GM18498 (cell line): ENCODE results near the gene KCNJ14.

Experiments
- ATAC-seq: cut with Tn5 transposase; IDR thresholded peaks from one replicate; pipeline ENCODE4 v1.9.1; 2021; ENCODE audit warnings: mild to moderate bottlenecking, moderate library complexity; ENCODE audit not compliant: unreplicated experiment

The KCNJ14 gene

DNA sequence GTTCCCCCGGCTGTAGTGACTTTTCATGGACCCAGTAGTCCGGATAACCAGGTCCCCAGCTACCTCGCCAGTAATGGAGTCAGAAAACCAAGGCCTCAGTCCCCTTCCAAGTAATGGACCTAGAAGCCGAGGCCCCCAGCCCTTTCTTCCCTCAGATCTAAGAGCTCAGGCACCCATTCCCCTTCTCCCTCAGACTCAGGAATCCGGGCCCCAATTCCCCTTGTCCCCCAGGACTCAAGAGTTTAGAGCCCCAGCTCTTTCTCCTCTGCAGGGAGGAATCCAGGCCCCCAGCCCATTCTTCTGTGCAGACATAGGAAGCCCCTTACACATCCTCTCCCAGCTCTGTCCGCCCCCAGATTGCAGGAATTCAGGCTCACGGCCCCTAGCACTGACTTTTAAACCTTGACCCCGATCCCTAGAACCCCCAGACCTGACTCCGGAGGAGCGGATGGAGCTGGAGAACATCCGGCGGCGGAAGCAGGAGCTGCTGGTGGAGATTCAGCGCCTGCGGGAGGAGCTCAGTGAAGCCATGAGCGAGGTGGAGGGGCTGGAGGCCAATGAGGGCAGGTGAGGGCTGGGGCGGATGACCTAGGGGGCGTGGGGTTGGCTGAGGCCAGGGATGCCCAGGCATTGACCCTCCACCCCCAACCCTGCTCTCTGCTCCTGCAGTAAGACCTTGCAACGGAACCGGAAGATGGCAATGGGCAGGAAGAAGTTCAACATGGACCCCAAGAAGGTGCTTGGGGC is 14.7 kb downstream of the KCNJ14 start:
- ATAC-seq: no peak

DNA sequence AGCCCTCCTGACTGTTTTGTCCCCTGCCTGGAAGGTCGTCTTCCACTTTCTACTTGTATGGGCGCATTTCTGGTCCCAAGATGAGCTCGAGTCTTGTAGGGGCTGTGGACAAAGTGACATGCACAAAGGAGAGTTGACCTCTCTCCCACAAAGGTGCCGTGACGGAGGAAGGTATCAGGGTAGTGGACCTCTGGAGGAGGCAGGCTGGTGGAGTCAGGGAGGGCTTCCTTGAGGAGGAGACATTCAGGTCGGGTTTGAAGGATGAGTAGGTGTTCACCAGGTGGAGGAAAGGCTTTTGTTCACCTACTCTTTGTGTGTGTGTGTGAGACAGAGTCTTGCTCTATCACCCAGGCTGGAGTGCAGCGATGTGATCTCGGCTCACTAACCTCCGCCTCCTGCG is 15.5 kb downstream of the KCNJ14 start:
- no peak for ATAC-seq

DNA sequence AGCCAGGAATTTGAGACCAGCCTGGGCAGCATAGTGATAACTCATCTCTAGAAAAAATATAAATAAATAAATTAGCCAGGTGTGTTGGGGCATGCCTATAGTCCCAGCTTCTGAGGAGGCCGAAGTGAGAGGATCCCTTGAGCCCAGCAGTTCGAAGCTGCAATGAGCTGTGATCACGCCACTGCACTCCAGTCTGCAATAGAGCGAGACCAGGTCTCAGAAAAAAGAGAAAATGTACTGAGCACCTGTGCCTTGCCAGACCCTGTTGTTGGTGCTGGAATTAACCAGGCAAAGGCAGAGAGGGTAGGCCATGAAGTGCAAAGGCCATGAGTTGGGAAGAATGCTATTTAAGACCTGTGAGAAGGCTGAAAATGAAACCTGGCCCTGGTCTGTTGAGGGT is 16.5 kb downstream of the KCNJ14 start:
- ATAC-seq: no peak

DNA sequence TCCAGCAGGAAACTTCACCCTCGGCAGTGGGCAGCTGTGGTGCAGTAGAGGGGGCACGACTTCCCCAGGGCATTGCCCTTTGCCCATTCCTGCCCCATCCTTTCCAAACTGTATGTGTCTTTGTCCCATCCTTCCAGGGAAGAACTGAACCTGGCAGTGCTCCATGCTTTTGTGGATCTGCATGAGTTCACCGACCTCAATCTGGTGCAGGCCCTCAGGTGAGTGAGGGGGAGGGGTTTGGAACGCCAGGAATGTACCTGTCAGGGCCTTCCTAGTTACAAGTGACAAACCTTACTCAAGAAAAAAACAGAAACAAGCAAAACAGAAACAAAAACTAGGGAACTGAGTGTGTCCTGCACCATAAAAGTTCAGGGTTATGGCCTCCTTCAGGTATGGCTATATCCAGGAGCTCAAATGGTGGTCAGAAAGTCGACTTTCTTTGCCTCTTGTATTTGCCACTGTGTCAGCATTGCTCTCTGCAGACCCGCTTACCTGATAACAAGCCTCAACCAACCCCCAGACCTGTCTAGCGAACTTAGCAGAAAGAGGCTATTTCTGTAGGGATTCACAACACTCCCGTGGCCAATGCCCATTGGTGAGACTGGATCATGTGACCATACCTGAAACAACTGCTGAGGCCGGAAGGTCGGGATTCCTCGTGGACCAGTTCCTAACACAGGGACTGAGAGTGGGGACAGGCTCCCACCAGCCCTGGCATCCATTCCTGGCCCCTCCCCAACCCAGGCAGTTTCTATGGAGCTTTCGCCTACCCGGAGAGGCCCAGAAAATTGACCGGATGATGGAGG is 18.0 kb downstream of the KCNJ14 start:
- ATAC-seq: no peak

DNA sequence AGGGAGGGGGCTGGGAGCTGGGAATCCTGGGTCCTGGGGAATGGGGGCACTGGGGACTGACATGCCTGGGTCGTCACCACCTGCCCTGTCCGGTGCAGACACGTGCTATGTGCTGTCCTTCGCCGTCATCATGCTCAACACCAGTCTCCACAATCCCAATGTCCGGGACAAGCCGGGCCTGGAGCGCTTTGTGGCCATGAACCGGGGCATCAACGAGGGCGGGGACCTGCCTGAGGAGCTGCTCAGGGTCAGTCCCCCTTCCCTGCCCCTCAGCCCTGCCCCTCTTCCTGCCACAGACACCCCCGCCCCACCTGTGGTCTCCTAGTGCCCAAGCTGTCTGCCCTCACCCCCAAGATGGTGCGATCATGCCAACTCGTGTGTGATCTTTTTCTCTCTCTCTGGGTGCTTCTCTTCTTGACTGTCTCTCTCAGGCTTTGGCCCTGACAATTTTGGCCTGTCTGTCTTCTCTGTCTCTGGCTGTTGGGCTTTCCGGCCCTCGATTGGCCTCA is 18.8 kb downstream of the KCNJ14 start:
- ATAC-seq: no peak

DNA sequence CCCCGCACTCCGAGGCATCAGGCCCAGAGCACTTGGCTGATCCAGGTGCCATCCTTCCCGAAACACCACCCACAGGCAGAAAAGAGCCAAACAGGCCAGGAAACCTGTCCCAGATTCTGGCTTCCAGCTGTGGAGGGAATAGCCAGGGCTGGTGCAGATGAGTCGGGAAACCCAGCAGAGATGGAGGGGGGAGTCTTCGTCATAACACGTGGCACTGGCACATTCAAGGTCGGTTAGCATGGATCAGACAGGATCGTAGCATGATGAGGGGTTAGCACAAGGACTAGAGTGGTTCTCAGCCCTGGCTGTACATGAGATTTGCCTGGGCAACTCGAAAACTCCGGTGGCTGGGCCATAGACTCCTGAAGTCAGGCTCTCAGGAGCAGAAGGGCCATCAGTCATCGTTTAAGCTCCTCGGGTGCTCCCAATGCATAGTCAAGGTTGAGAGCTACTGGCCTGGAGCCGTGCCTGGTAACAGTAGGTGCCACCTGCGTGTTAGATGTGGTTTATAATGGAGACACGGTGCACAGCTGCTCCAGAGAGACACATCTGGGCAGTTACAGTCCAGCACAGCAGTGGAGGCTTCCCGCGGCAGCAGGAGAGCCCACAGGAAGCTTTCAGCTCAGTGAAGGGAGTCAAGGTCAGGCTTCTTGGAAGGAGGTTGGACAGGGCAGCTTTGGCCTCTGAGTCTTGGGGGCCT is 20.1 kb downstream of the KCNJ14 start:
- no peak for ATAC-seq

DNA sequence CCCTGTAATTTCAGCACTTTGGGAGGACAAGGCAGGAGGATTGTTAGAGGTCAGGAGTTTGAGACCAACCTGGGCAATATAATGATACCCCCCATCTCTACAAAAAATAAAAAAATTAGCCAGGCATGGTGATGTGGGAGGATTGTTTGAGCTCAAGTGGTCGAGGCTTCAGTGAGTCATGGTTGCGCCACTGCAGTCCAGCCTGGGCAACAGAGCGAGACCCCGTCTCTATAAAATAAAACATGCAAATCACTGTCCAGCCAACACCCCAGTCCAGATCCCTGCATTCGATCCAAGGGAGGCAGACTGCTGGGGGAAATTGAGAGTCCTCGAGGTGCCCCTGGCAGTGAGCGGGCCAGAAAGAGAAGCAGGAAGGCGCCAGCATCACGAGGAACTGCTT is 20.8 kb downstream of the KCNJ14 start:
- no peak for ATAC-seq

DNA sequence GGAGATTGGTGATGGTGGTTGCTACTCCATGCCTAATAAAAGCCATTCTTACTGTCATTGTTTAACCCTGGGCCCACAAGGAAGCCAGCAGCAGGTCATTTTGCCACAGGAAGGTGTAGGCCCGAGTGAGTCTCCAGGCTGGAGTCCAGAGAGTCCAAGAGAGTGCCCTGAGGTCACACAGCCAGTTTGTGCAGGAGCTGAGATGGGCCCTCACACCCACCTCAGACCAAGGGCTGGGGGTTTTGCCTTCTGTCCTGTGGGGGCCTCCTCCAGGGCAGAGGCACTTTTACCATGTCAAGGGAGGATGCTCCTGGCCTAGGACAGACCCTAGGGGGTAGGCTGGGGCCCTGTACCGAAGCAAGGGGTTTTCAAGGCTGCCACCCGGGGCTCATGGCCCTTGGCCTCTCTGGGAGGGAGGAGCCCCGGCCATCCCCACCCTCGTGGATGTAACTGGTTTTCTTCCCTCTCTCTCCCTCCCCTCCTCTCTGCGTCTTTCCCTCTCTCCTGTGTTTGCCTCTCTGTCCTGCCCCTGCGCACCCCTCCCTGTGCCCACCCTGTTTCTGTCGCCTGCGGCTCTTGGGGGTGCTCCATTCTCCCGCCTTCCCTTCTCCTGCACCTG is 21.8 kb downstream of the KCNJ14 start:
- ATAC-seq: no peak

DNA sequence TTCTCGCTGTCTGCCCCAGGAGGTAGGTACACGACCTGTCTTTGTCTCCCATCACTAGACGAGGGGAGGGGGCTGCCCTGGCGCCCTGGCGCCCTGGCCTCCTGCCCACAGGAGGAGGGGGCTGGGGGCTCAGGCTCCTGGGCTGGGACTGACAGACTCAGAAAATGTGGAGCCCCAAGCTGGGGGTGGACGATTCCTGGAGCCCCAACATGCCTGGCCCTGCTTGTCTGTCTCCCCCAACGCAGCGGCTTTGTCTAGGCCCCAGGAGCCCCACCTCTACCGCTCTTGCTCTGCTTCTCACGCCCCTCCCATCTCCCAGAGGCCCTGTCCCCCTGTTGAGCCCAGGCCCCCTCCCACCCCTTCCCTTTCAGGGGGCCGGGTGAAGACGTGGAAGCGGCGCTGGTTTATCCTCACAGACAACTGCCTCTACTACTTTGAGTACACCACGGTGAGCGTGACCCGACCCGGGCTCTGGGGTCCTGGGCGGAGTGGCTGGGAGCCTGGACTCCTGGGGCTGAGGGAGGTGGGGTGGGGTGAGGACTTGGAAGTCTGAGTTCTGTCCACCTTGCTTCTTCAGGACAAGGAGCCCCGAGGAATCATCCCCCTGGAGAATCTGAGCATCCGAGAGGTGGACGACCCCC is 22.4 kb downstream of the KCNJ14 start:
- ATAC-seq: no peak

DNA sequence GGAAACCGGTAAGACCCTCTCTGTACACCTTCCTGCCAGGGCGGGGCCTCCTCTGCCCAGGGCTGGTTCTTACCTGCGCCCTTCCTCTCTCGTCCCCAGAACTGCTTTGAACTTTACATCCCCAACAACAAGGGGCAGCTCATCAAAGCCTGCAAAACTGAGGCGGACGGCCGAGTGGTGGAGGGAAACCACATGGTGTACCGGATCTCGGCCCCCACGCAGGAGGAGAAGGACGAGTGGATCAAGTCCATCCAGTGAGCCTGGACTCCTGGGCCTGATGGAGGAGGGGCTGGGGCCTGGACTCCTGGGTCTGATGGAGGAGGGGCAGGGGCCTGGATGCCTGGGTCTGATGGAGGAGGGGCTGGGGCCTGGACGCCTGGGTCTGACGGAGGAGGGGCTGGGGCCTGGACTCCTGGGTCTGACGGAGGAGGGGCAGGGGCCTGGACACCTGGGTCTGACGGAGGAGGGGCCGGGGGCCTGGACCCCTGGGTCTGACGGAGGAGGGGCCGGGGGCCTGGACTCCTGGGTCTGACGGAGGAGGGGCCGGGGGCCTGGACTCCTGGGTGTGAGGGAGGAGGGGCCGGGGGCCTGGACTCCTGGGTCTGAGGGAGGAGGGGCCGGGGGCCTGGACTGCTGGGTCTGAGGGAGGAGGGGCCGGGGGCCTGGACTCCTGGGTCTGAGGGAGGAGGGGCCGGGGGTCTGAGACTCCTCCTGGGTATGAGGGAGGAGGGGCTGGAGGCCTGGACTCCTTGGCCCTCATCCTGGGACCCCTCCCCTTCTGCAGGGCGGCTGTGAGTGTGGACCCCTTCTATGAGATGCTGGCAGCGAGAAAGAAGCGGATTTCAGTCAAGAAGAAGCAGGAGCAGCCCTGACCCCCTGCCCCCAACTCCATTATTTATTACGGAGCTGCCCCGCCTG is 23.2 kb downstream of the KCNJ14 start:
- ATAC-seq: no peak

DNA sequence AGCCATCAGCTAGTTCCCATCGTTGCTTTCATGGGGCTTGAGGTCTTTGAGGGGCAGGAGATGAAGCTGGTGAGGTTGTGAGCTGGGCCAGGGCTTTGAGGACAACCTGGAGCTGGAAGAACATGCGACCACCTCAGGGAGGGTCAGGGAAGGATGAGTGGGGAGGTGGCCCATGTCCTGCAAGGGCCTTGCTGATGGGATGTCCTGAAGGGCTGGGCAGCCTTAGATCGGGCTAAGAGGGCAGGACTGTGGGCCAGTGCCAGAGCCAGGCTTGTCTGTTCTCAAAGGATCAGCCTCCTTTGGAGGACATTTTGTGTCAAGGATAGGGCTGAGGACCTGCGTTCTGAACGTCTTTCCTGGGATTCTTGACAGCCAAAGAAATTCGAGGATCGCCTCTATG is 24.3 kb downstream of the KCNJ14 start:
- no peak for ATAC-seq

DNA sequence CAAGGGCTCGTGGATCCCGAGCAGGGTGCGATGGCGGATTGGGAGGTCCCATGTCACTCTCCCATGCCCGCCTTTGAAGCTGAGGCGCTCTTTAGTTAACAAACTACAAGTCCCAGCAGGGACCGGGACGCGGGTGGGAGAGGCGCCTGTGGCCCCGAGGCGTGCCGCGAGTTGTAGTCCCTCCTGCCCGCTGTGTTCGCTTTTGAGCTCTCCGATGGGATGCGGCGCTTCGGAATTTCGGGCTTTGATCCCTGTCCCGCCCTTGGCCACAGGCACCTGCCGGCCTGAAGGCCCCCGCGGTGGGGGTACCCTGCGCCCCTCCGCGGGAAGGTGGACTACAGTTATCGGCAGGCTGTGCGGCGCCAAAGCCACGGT is 24.8 kb downstream of the KCNJ14 start:
- ATAC-seq: no peak

DNA sequence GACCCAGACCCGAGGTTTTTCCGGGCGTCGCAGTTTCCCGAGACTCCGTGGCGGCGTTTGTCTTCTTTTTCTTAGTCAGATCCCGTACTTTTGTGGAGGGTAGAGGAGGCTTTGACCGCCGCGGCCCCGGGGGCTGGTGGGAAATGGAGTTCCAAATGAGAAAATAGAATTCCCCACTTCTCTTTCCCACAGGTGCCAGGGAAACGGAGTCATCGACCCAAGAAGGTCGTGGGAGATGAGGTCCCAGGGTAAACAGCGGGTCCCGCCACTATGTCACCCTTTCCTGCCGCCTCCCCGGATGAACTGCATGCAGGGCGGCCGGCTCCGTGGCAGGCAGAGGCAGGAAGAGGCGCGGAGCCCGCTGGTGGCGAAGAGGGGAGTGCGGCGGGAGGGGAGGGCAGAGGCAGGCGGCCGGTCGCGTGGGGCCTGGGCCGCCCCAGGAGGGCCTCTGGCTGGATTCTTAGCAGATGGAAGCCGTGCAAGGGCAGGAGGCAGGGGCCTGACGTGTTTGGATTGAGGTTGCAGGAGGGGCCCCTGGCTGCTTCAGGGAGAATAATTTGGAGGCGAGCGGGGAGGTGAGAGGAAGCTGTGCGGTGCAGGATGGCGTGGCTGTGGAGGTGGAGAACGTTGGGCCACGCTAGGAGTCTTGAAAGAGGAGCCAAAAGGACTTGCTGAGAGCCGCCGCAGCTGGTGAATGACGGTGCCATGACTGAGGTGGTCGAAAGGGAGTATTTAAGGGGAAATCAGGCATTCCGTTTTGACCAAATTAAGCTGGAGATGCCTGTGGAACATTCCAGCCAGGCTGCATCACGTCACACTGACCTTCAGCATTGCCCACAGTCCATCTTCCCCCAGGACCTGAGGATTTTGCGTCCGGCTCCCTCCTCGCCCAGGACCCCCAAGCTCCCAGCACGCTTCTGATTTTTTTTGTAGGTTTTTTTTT is 25.5 kb downstream of the KCNJ14 start:
- peak; percentile 56 for ATAC-seq

DNA sequence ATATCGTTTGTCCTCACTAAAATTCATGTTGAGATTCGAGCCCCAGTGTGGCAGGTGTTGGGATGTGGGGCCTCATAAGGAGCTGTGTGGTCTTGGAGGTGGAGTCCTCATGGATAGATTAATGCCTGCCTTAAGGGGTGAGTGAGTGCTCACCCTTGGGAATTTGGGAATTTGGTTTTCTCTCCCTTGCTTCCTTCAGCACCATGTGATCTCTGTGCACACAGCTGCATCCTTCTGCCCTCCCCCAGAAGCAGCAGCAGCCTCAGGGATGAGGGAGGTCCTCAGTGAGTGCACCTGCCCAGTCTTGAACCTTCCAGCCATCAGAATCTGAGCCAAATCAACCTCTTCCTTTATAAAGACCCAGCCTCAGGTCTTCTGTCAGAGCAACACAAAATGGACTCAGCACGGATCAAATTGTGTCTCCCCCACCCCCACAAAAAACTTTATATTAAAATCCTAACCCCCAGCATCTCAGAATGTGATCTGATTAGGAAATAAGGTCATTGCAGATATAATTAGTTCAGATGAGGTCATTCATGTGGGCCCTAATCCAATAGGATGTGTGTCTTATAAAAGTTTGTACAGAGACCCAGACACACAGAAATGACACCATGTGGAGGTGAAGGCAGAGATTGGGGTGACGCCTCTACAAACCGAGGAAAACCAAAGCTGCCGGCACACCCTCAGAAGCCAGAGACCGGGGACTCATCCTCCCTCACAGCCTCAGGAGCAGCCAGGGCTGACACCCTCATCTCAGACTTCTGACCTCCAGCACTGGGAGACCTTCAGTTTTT is 26.7 kb downstream of the KCNJ14 start:
- ATAC-seq: no peak

DNA sequence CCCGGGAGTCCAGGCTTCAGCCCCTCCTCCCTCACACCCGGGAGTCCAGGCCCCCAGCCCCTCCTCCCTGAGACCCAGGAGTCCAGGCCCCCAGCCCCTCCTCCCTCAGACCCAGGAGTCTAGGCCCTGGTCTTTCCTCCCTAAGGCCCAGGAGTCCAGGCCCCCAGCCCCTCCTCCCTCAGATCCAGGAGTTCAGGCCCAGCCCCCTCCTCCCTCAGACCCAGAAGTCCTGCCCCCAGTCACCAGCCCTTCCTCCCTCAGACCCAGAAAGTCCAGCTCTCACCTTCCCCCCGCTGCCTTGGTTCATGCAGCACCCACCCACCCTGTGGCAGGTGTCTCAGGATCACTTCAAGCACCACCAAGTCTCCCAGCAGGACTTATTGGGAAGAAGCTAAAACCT is 27.9 kb downstream of the KCNJ14 start:
- no peak for ATAC-seq

DNA sequence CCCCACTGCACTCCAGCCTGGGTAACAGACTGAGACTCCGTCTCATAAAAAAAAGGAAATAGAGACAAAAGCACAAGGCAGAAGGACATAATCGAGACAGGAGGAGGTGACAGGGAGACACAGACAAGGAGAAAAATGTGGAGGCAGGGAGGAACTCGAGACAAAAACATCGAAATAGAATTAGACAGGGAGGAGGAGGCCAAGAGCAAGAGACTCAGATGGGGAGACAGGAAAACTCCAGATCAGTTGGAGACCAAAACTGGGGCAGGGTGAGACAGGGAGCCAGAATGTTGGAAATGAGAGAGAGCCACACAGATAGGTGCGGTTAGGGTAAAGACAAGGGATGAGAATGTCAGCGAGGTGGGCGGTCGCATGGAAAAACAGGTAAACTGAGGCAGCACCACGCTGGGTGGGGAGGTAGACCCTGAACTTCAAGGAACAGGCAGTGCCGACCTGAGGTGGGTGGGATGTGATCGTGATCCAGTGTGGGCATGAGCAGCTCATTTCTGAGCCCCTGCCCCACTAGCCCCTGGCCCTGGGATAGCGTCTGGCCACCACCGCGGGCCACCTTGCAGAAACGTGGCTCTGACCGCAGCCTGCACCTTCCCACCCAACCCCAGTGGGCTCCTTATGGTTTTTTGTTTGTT is 29.0 kb downstream of the KCNJ14 start:
- no peak for ATAC-seq

DNA sequence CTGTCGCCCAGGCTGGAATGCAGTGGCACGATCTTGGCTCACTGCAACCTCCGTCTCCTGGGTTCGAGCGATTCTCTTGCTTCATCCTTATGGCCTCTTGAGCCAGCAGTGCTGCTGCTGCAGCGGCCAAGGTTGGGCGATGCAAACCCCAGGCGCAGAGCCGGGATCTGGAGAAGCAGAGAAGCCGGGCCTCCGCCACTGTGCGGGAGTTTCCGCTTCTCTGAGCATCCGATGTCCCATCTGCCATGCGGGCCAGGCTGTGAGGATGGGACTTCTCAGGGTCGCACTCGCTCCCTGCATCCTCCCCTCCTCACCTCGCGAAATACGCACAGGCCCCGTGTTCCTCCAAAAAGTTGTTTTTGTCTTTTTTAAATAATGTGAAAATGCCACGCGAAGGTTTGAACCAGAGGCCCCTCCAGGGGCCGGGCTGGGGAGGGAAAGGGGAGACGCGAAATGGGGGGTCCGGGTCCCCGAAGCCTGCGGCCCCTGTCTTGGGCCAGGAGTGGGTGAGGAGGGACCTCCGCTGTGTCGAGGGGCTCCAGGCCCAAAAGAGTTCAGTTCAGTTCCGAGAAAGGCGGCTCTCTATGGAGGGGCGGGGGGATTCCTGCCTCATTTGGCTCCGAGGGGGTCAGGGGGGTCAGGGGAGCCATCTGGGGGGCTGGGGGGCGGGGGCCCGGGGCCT is 29.7 kb downstream of the KCNJ14 start:
- no peak for ATAC-seq
